CD14-positive monocyte (primary cell): ENCODE data around the gene UNC45B. TPM values are rescaled to one million over a fixed set of nuclear protein-coding genes. Genes with fewer than 3 reads are reported as not detected.
A peak's percentile ranks its signal among the peaks of the same experiment; 100 is the strongest.

Experiments
- DNase-seq, 3 donors: peaks; one replicate each; pipeline ENCODE4 v3.0.0-alpha.2; 2011 to 2022
- H2AFZ ChIP-seq: 2 replicates; pipeline ENCODE4 v1.6.0; 2012; ENCODE audit warnings: mild to moderate bottlenecking, low read depth, low read length, inconsistent platforms; ENCODE audit not compliant: insufficient read depth, poor library complexity, severe bottlenecking
- H3K27ac ChIP-seq, 2 donors: 1 replicate in 1 of 2; 2 replicates in 1 of 2; pipeline ENCODE4 v1.5.1; 2012 to 2013; ENCODE audit warnings: low read length in 2 of 2, control low read depth in 1 of 2, inconsistent platforms in 1 of 2, low read depth in 1 of 2, mild to moderate bottlenecking in 1 of 2
- H3K27me3 ChIP-seq, 2 donors: one replicate each; pipeline versions ENCODE4 v1.6.0 to v1.6.1; 2011 to 2013; ENCODE audit warnings: low read length in 2 of 2; ENCODE audit not compliant: control insufficient read depth in 2 of 2, insufficient read depth in 2 of 2
- H3K36me3 ChIP-seq, 2 donors: replicated peaks in 1 of 2; 1 replicate in 1 of 2; 2 replicates in 1 of 2; pipeline versions ENCODE4 v1.5.1 to v1.6.1; 2012 to 2013; ENCODE audit warnings: low read length in 2 of 2, control low read depth in 1 of 2, inconsistent platforms in 1 of 2, mild to moderate bottlenecking in 1 of 2; ENCODE audit not compliant: insufficient read depth in 2 of 2, control insufficient read depth in 1 of 2
- H3K4me1 ChIP-seq, 2 donors: 1 replicate in 1 of 2; 2 replicates in 1 of 2; pipeline versions ENCODE4 v1.5.1 to v1.6.1; 2012 to 2013; ENCODE audit warnings: low read length in 2 of 2, control low read depth in 1 of 2, inconsistent platforms in 1 of 2, mild to moderate bottlenecking in 1 of 2, moderate library complexity in 1 of 2; ENCODE audit not compliant: insufficient read depth in 2 of 2, control insufficient read depth in 1 of 2
- H3K4me2 ChIP-seq: replicated peaks from 2 replicates; pipeline ENCODE3; 2012; ENCODE audit warnings: low read length, moderate library complexity, mild to moderate bottlenecking; ENCODE audit not compliant: poor library complexity, severe bottlenecking; ENCODE audit errors: extremely low read depth
- H3K4me3 ChIP-seq, 3 experiments: fragments of 200-600 bp in 1 of 3; sonication (generic) in 1 of 3; replicated peaks in 1 of 3; 1 replicate in 2 of 3; 2 replicates in 1 of 3; pipeline ENCODE4 v1.5.1; 2011 to 2013; ENCODE audit warnings: low read length in 3 of 3, mild to moderate bottlenecking in 3 of 3, control low read depth in 2 of 3, low read depth in 2 of 3, inconsistent platforms in 1 of 3, moderate library complexity in 1 of 3
- H3K79me2 ChIP-seq: 2 replicates; pipeline ENCODE4 v1.6.0; 2012; ENCODE audit warnings: mild to moderate bottlenecking, control low read depth, inconsistent platforms, low read length, moderate library complexity; ENCODE audit not compliant: insufficient read depth
- H3K9ac ChIP-seq: 2 replicates; pipeline ENCODE4 v1.6.0; 2017; ENCODE audit warnings: low read length, mild to moderate bottlenecking; ENCODE audit not compliant: insufficient read depth, poor library complexity, severe bottlenecking
- H3K9me3 ChIP-seq, 2 donors: replicated peaks in 1 of 2; 1 replicate in 1 of 2; 2 replicates in 1 of 2; pipeline versions ENCODE4 v1.5.1 to v1.6.1; 2012 to 2013; ENCODE audit warnings: low read length in 2 of 2, control low read depth in 1 of 2; ENCODE audit not compliant: control insufficient read depth in 1 of 2, insufficient read depth in 1 of 2
- H4K20me1 ChIP-seq: 2 replicates; pipeline ENCODE4 v1.6.0; 2012; ENCODE audit warnings: mild to moderate bottlenecking, low read length, control low read depth, moderate library complexity; ENCODE audit not compliant: insufficient read depth
- H3K27ac Mint-ChIP-seq, 7 donors: one replicate each; pipeline ENCODE4 v1.8.0; 2020; ENCODE audit warnings: mild to moderate bottlenecking in 7 of 7, mixed read lengths in 7 of 7, moderate library complexity in 6 of 7, inconsistent platforms in 2 of 7
- H3K27me3 Mint-ChIP-seq, 3 donors: one replicate each; pipeline ENCODE4 v1.8.0; 2021 to 2022; ENCODE audit warnings: low read depth in 3 of 3, mild to moderate bottlenecking in 3 of 3, mixed read lengths in 3 of 3, moderate library complexity in 3 of 3, inconsistent platforms in 1 of 3
- H3K36me3 Mint-ChIP-seq, 2 donors: one replicate each; pipeline ENCODE4 v1.8.0; 2020; ENCODE audit warnings: mixed read lengths in 2 of 2, inconsistent platforms in 1 of 2, mild to moderate bottlenecking in 1 of 2
- H3K4me1 Mint-ChIP-seq: one replicate; pipeline ENCODE4 v1.8.0; 2020; ENCODE audit warnings: mild to moderate bottlenecking, mixed read lengths
- H3K4me3 Mint-ChIP-seq, 2 donors: one replicate each; pipeline ENCODE4 v1.8.0; 2020; ENCODE audit warnings: mild to moderate bottlenecking in 2 of 2, mixed read lengths in 2 of 2, moderate library complexity in 1 of 2
- H3K9me3 Mint-ChIP-seq, 7 donors: one replicate each; pipeline ENCODE4 v1.8.0; 2020 to 2022; ENCODE audit warnings: mixed read lengths in 7 of 7, mild to moderate bottlenecking in 6 of 7, moderate library complexity in 6 of 7, inconsistent platforms in 2 of 7
- WGBS: methylation state at CpG from one replicate; pipeline ENCODE4 v1.1.5; 2013; ENCODE audit warnings: missing lambda C conversion rate; ENCODE audit not compliant: insufficient coverage; 5-methylcytosine and 5-hydroxymethylcytosine counted together
- intact Hi-C, 2 donors: fragments of 100-400 bp; cut with micrococcal nuclease; formaldehyde crosslinking; loops; one replicate each; pipeline versions ENCODE4 v1.15.0 to v1.15.1; 2023
- polyA plus RNA-seq, 3 donors: library from polyadenylated mRNA; depleted of rRNA in 1 of 3; unstranded in 2 of 3; stranded (reverse) in 1 of 3; fragments of 300-500 nt in 2 of 3; fragments of >200 nt in 1 of 3; fragmentation: Illumina TruSeq in 2 of 3; gene quantifications; 1 replicate in 2 of 3; 2 replicates in 1 of 3; pipeline ENCODE4 v1.2.3, GENCODE V29; 2012 to 2021
- TF ChIP-seq, protein P1 (sequence below): fragments of 200-600 bp; IDR thresholded peaks from one replicate; pipeline ENCODE4 v1.8.0; 2022; ENCODE audit warnings: antibody characterized with exemption, mild to moderate bottlenecking

The UNC45B gene
- polyA plus RNA-seq, 3 donors: not detected

GRCh38 chr17:35164716-35165115 is 17.1 kb downstream of the UNC45B start:
- no peaks in the 10 kb centered on the region for H4K20me1 ChIP-seq
- H3K27me3 ChIP-seq: no peaks in the 10 kb centered on the region
- Mint-ChIP-seq H3K27ac (no peak overlapping the region), H3K36me3 (no peaks in the 10 kb centered on the region), H3K27me3 (peaks cover 5 to 7% (median 6%) of the 10 kb centered on the region in 3 donors), H3K9me3 (peaks cover 0 to 2% (median 0%) of the 10 kb centered on the region in 7 donors), H3K4me3 (no peak overlapping the region), H3K4me1 (peaks cover 13% of the 10 kb centered on the region)
- 82% methylated on average over 5 of the region's 5 CpGs for WGBS
- no peak for DNase-seq
- no peaks in the 10 kb centered on the region for H3K36me3 ChIP-seq
- H3K4me2 ChIP-seq: no peak overlapping the region
- no peak overlapping the region for H2AFZ ChIP-seq
- intact Hi-C loops: loop anchor here in 1 of 2 donors (10.0 kb wide), 1 partner anchor 580 kb away; no protein-coding TSS in a partner anchor
- no peak overlapping the region for H3K4me3 ChIP-seq
- peaks cover 4 to 8% of the 10 kb centered on the region in 2 donors for H3K4me1 ChIP-seq
- TF ChIP-seq, protein P1, sequence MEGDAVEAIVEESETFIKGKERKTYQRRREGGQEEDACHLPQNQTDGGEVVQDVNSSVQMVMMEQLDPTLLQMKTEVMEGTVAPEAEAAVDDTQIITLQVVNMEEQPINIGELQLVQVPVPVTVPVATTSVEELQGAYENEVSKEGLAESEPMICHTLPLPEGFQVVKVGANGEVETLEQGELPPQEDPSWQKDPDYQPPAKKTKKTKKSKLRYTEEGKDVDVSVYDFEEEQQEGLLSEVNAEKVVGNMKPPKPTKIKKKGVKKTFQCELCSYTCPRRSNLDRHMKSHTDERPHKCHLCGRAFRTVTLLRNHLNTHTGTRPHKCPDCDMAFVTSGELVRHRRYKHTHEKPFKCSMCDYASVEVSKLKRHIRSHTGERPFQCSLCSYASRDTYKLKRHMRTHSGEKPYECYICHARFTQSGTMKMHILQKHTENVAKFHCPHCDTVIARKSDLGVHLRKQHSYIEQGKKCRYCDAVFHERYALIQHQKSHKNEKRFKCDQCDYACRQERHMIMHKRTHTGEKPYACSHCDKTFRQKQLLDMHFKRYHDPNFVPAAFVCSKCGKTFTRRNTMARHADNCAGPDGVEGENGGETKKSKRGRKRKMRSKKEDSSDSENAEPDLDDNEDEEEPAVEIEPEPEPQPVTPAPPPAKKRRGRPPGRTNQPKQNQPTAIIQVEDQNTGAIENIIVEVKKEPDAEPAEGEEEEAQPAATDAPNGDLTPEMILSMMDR: no peak
- H3K9me3 ChIP-seq: no peaks in the 10 kb centered on the region
- no peak overlapping the region for H3K27ac ChIP-seq
- H3K79me2 ChIP-seq: no peaks in the 10 kb centered on the region
- no peak overlapping the region for H3K9ac ChIP-seq

GRCh38 chr17:35166526-35166925 is 18.9 kb downstream of the UNC45B start:
- Histone ChIP-seq H3K9me3 (no peaks in the 10 kb centered on the region), H4K20me1 (no peaks in the 10 kb centered on the region), H3K27ac (no peak overlapping the region), H3K4me1 (peaks cover 2 to 3% of the 10 kb centered on the region in 2 donors), H2AFZ (no peak overlapping the region), H3K4me3 (no peak overlapping the region), H3K79me2 (no peaks in the 10 kb centered on the region), H3K9ac (no peak overlapping the region), H3K27me3 (no peaks in the 10 kb centered on the region), H3K4me2 (no peak overlapping the region), H3K36me3 (no peaks in the 10 kb centered on the region)
- H3K27ac Mint-ChIP-seq: peak overlapping the region in 1 of 7 donors; percentile 46
- TF ChIP-seq, protein P1: no peak
- no peak for DNase-seq
- intact Hi-C loops: loop anchor here in 1 of 2 donors (2.0 to 10.0 kb wide), 2 partner anchors 362 to 578 kb away; no protein-coding TSS in a partner anchor
- 64% methylated on average over 5 of the region's 5 CpGs for WGBS
- peaks cover 5 to 7% (median 6%) of the 10 kb centered on the region in 3 donors for H3K27me3 Mint-ChIP-seq
- peak overlapping the region in 1 of 2 donors; percentile 19 for H3K4me3 Mint-ChIP-seq
- no peaks in the 10 kb centered on the region for H3K9me3 Mint-ChIP-seq
- H3K4me1 Mint-ChIP-seq: peaks cover 4% of the 10 kb centered on the region
- no peaks in the 10 kb centered on the region for H3K36me3 Mint-ChIP-seq
